ENCODE results near the gene GSX2. TPM values are rescaled to one million over a fixed set of nuclear protein-coding genes. Genes with fewer than 3 reads are reported as not detected.

Gene GSX2
- total and polyA plus RNA-seq, 2 of the 8 experiments (the other 6 are each of a cell fraction or from before 2014, with no cell fraction given) = not detected

DNA sequence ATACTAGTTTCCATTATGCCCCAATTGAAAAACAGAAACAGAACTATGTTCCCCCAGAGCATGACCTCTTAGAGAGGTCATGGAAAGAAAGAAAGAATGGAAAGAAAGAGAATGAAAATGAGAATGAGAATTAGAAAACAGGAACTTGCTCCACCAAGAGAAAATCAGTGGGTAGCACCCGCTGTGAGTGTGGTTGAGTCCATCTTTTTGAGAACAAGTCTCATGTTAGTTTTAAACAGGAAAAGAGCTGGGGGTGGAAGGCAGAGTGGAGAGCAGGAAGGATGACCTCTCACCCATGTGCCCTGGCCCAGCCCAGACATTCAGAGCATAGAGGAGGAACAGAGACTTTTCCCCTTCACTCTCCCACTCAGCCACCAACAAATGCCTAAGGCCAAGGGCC, 4.9 kb downstream of the GSX2 start (continued):
- TF ChIP-seq, protein P1, sequence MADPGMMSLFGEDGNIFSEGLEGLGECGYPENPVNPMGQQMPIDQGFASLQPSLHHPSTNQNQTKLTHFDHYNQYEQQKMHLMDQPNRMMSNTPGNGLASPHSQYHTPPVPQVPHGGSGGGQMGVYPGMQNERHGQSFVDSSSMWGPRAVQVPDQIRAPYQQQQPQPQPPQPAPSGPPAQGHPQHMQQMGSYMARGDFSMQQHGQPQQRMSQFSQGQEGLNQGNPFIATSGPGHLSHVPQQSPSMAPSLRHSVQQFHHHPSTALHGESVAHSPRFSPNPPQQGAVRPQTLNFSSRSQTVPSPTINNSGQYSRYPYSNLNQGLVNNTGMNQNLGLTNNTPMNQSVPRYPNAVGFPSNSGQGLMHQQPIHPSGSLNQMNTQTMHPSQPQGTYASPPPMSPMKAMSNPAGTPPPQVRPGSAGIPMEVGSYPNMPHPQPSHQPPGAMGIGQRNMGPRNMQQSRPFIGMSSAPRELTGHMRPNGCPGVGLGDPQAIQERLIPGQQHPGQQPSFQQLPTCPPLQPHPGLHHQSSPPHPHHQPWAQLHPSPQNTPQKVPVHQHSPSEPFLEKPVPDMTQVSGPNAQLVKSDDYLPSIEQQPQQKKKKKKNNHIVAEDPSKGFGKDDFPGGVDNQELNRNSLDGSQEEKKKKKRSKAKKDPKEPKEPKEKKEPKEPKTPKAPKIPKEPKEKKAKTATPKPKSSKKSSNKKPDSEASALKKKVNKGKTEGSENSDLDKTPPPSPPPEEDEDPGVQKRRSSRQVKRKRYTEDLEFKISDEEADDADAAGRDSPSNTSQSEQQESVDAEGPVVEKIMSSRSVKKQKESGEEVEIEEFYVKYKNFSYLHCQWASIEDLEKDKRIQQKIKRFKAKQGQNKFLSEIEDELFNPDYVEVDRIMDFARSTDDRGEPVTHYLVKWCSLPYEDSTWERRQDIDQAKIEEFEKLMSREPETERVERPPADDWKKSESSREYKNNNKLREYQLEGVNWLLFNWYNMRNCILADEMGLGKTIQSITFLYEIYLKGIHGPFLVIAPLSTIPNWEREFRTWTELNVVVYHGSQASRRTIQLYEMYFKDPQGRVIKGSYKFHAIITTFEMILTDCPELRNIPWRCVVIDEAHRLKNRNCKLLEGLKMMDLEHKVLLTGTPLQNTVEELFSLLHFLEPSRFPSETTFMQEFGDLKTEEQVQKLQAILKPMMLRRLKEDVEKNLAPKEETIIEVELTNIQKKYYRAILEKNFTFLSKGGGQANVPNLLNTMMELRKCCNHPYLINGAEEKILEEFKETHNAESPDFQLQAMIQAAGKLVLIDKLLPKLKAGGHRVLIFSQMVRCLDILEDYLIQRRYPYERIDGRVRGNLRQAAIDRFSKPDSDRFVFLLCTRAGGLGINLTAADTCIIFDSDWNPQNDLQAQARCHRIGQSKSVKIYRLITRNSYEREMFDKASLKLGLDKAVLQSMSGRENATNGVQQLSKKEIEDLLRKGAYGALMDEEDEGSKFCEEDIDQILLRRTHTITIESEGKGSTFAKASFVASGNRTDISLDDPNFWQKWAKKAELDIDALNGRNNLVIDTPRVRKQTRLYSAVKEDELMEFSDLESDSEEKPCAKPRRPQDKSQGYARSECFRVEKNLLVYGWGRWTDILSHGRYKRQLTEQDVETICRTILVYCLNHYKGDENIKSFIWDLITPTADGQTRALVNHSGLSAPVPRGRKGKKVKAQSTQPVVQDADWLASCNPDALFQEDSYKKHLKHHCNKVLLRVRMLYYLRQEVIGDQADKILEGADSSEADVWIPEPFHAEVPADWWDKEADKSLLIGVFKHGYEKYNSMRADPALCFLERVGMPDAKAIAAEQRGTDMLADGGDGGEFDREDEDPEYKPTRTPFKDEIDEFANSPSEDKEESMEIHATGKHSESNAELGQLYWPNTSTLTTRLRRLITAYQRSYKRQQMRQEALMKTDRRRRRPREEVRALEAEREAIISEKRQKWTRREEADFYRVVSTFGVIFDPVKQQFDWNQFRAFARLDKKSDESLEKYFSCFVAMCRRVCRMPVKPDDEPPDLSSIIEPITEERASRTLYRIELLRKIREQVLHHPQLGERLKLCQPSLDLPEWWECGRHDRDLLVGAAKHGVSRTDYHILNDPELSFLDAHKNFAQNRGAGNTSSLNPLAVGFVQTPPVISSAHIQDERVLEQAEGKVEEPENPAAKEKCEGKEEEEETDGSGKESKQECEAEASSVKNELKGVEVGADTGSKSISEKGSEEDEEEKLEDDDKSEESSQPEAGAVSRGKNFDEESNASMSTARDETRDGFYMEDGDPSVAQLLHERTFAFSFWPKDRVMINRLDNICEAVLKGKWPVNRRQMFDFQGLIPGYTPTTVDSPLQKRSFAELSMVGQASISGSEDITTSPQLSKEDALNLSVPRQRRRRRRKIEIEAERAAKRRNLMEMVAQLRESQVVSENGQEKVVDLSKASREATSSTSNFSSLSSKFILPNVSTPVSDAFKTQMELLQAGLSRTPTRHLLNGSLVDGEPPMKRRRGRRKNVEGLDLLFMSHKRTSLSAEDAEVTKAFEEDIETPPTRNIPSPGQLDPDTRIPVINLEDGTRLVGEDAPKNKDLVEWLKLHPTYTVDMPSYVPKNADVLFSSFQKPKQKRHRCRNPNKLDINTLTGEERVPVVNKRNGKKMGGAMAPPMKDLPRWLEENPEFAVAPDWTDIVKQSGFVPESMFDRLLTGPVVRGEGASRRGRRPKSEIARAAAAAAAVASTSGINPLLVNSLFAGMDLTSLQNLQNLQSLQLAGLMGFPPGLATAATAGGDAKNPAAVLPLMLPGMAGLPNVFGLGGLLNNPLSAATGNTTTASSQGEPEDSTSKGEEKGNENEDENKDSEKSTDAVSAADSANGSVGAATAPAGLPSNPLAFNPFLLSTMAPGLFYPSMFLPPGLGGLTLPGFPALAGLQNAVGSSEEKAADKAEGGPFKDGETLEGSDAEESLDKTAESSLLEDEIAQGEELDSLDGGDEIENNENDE (IDR thresholded peaks at IDR 0.05; ENCODE audit: insufficient replicate concordance, low read length) = no peak
- TF ChIP-seq NANOG (IDR thresholded peaks at IDR 0.05; ENCODE audit: insufficient read depth, low read depth, low read length, poor library complexity, severe bottlenecking) (no peak), BRCA1 (IDR thresholded peaks at IDR 0.05; ENCODE audit: low read depth, low read length) (no peak), GABPA (IDR thresholded peaks at IDR 0.05; ENCODE audit: borderline replicate concordance, insufficient read depth, low read length) (no peak), SUZ12 (IDR thresholded peaks at IDR 0.05; ENCODE audit: low read length) (no peak), CEBPB (IDR thresholded peaks at IDR 0.05; ENCODE audit: low read depth, low read length) (no peak)

Data from H1 (cell line).